ENCODE measurements around the gene ZNF827.

Gene ZNF827

DNA sequence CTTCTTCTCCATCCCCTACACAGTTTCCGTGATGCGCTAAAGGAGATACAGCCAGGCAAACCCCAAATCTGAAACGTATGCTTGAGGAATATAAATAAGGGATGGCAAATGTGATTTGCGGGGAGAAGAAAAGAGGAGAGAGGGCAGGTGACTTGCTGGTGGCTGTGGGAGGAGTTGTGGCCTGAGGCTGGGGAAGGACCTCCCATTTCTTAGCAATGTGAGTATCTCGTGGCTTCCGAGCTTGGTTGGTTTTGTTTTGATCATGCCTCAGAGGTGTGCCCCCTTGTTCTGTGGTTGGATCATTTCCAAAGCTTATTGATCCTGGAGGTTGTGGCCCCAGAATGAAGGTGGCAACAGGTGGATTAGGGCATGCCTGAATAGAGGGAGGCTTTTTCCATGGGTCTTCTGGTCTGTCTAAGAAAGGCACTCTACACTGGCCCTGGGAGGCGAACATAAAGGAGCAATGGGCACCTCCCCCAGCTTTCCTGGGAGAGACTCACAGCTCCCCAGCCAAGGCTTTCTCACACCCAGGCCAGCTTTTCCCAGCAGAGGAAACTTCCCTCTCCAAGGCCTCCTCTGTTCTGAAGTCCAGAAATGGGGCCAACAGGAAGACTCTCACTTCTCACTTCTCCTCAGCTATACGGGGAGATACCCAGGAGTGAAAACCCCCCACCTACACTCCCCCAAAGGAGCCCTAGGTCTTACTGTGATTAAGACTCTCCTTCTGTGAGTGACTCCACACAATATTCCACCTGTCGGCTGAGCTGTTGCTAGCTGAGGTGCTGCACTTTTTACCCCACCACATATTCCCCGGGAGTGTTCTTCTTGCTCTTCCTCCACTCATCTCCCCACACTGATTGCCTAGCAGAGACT lies 218.6 kb downstream of the ZNF827 start:
- no peak for DNase-seq (ENCODE audit: low read depth, low spot score)
- TF ChIP-seq, protein P1, sequence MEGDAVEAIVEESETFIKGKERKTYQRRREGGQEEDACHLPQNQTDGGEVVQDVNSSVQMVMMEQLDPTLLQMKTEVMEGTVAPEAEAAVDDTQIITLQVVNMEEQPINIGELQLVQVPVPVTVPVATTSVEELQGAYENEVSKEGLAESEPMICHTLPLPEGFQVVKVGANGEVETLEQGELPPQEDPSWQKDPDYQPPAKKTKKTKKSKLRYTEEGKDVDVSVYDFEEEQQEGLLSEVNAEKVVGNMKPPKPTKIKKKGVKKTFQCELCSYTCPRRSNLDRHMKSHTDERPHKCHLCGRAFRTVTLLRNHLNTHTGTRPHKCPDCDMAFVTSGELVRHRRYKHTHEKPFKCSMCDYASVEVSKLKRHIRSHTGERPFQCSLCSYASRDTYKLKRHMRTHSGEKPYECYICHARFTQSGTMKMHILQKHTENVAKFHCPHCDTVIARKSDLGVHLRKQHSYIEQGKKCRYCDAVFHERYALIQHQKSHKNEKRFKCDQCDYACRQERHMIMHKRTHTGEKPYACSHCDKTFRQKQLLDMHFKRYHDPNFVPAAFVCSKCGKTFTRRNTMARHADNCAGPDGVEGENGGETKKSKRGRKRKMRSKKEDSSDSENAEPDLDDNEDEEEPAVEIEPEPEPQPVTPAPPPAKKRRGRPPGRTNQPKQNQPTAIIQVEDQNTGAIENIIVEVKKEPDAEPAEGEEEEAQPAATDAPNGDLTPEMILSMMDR (IDR thresholded peaks at IDR 0.05; ENCODE audit: insufficient read depth, low read length, missing control alignments) = no peak
- H3K4me3 ChIP-seq (ENCODE audit: low read depth, low read length) = no peak overlapping the region
- ChIA-PET CTCF (no interaction called here), POLR2A (no interaction called here)

DNA sequence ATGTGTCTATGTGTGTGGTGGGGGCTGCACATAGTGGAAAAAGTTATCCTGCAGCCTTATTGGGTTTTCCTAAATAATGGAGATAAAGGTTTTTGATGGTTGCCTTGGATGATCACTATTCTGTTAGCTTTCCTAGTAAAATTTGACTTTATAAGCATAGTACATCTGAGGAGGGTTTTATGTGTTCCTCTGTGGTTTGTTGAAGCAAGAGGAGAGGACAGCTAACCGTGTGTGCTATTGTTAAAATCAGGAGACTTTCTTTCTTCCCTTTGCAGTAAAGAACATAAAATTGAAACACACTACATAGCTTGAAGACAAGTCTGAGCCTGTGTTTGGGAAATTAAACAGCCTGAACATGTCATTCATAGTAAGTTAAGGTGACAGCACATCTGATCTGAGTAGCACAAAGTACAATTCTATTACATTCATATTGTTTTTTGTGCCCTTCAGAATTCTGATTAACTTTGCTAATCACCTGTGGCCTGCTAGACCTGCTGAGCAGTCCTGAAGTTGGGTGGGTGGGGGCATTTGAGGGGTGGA lies 221.9 kb downstream of the ZNF827 start:
- H3K4me3 ChIP-seq (ENCODE audit: low read depth, low read length) = no peak overlapping the region
- DNase-seq (ENCODE audit: low read depth, low spot score) = no peak
- ChIA-PET POLR2A (no interaction called here), CTCF (interaction anchor here (0.6 to 1.0 kb wide), 2 partner anchors 9 to 97 kb away, joined by 4 to 5 read pairs; no protein-coding TSS in a partner anchor)
- TF ChIP-seq, protein P1 (IDR thresholded peaks at IDR 0.05; ENCODE audit: insufficient read depth, low read length, missing control alignments) = no peak

DNA sequence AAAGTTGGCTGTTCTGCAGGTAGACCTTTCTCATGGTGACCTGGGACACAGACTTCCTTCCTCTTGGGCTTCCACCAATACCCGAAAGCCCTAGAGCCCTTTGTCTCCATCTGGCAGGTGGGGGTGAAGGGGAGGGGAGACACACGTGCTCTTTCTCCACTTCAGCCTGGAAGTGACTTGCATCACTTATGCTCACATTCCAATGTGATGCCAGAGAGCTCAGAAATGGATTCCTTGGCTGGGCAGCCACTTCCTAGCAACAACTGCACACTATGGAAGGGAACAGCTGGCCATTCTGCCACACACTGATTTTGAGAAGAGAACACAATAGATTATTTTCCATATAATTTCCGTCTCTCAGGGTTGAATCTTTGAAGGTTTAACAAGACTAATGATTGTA lies 222.4 kb downstream of the ZNF827 start:
- H3K4me3 ChIP-seq (ENCODE audit: low read depth, low read length) = no peak overlapping the region
- ChIA-PET CTCF (interaction anchor here (0.6 to 1.0 kb wide), 2 partner anchors 10 to 96 kb away, joined by 4 to 5 read pairs; no protein-coding TSS in a partner anchor), POLR2A (no interaction called here)
- TF ChIP-seq, protein P1 (IDR thresholded peaks at IDR 0.05; ENCODE audit: insufficient read depth, low read length, missing control alignments) = no peak
- DNase-seq (ENCODE audit: low read depth, low spot score) = peak; percentile 16

DNA sequence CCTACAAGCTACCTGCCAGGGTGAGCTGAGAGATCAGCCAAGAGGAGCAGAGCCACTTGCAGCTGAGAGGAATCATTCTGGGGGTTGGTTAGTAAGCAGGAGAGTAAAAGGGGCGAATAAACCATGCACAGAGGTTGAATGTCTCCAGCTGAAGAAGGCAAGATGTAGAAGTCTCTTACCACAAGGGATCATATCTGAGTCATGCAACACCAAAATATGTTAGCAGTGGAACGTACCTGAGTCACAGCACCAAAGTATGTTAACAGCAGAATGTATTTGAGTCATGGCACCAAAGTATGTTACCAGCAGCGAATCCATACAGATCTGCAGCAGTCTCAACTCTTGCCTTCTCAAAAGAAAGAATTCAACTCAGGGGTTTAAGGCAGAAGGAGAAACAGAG lies 228.8 kb downstream of the ZNF827 start:
- DNase-seq (ENCODE audit: low read depth, low spot score) = peak; percentile 86
- ChIA-PET POLR2A (interaction anchor here (0.7 kb wide), 1 partner anchor 23 kb away, joined by 3 read pairs; no protein-coding TSS in a partner anchor), CTCF (interaction anchor here (0.9 to 1.0 kb wide), 3 partner anchors 16 to 229 kb away, joined by 3 read pairs; partner anchors contain the start of gene ZNF827)
- TF ChIP-seq, protein P1 (IDR thresholded peaks at IDR 0.05; ENCODE audit: insufficient read depth, low read length, missing control alignments) = no peak
- H3K4me3 ChIP-seq (ENCODE audit: low read depth, low read length) = no peak overlapping the region

DNA sequence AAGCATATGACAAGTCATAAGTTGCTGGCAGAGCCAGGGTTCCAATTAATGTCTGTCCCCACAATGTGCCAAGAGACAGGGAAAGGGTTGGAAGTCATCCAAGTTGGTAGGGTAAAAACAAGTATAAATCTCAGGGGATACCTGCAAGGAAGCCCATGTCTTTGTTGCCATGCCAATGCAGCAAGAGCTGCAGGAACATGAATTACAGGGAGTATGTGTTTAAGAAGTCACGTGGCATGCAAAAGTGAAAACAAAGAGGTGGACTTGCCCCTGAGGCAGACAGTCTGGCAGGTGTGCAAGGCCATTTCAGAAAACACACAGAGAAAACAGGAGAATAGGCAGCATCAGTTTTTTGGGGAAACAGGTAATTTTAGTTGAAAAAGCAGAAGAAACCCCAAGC lies 229.3 kb downstream of the ZNF827 start:
- TF ChIP-seq, protein P1 (IDR thresholded peaks at IDR 0.05; ENCODE audit: insufficient read depth, low read length, missing control alignments) = no peak
- POLR2A ChIA-PET = interaction anchor here (0.7 kb wide), 1 partner anchor 24 kb away, joined by 3 read pairs; no protein-coding TSS in a partner anchor
- CTCF ChIA-PET = interaction anchor here (0.9 kb wide), 1 partner anchor 230 kb away, joined by 3 read pairs; the partner anchor contains the start of gene ZNF827
- H3K4me3 ChIP-seq (ENCODE audit: low read depth, low read length) = no peak overlapping the region
- no peak for DNase-seq (ENCODE audit: low read depth, low spot score)

Data from AG04449 (cell line).